Stimulated activated naive CD8-positive, alpha-beta T cell treated with anti-CD3 and anti-CD28 coated beads, Interleukin-15, amount 100 ng/mL, for 72 hours (primary cell): ENCODE measurements around the gene FBXL16.
A peak's percentile ranks its signal among the peaks of the same experiment; 100 is the strongest.
"Not testable (repeated sequence)": the region's sequence is repeated elsewhere in the genome, so short reads cannot be mapped to it uniquely, and the experiment has no call there.

Experiments used
- ATAC-seq: fragments of 150-1000 bp; cut with Tn5 transposase; 2 replicates; pipeline ENCODE4 v1.10.0; 2021; ENCODE audit warnings: mild to moderate bottlenecking, moderate library complexity
- DNase-seq, 2 donors: peaks; one replicate each; pipeline ENCODE4 v3.0.0; 2021 to 2022
- H3K27ac Mint-ChIP-seq, 2 donors: one replicate each; pipeline ENCODE4 v1.8.0; 2022; ENCODE audit warnings: mild to moderate bottlenecking in 2 of 2, mixed read lengths in 2 of 2, moderate library complexity in 2 of 2
- H3K27me3 Mint-ChIP-seq: one replicate; pipeline ENCODE4 v1.8.0; 2022; ENCODE audit warnings: mixed read lengths
- H3K4me1 Mint-ChIP-seq: one replicate; pipeline ENCODE4 v1.8.0; 2022; ENCODE audit warnings: mild to moderate bottlenecking, mixed read lengths
- H3K4me3 Mint-ChIP-seq, 2 donors: one replicate each; pipeline ENCODE4 v1.8.0; 2022; ENCODE audit warnings: mild to moderate bottlenecking in 2 of 2, mixed read lengths in 2 of 2, moderate library complexity in 1 of 2
- H3K9me3 Mint-ChIP-seq, 2 donors: one replicate each; pipeline ENCODE4 v1.8.0; 2022; ENCODE audit warnings: mixed read lengths in 2 of 2

FBXL16 gene

GRCh38 chr16:705431-706188 is at the start of gene FBXL16:
TSS of gene FBXL16 (minus strand) at chr16:705801. CDS start at chr16:697405, 8,396 bp downstream.
- peaks cover 20% of the 10 kb centered on the region for H3K4me1 Mint-ChIP-seq
- no peak within 1 kb of the TSS for H3K27ac Mint-ChIP-seq
- H3K27me3 Mint-ChIP-seq, result peaks cover 88% of the 10 kb centered on the region
- ATAC-seq (no peak), DNase-seq (no peak)
- peak within 1 kb of the TSS in 1 of 2 donors; percentile 10 for H3K4me3 Mint-ChIP-seq
- no peaks in the 10 kb centered on the region for H3K9me3 Mint-ChIP-seq

- H3K4me3 Mint-ChIP-seq, result no peak overlapping the region
- ATAC-seq, result no peak
- H3K27ac Mint-ChIP-seq, result no peak overlapping the region
- peaks cover 20% of the 10 kb centered on the region for H3K27me3 Mint-ChIP-seq
- H3K9me3 Mint-ChIP-seq, result no peaks in the 10 kb centered on the region
- DNase-seq, result no peak
- H3K4me1 Mint-ChIP-seq, result peaks cover 6% of the 10 kb centered on the region
These were observed 49.1 kb upstream of the FBXL16 start for GRCh38 chr16:754656-755055.

GRCh38 chr16:754121-754607 is 48.6 kb upstream of the FBXL16 start:
- not testable (repeated sequence) for H3K4me1 Mint-ChIP-seq, H3K27ac Mint-ChIP-seq, H3K4me3 Mint-ChIP-seq, H3K9me3 Mint-ChIP-seq, ATAC-seq, DNase-seq
- H3K27me3 Mint-ChIP-seq, result peaks cover 20% of the 10 kb centered on the region

GRCh38 chr16:752007-752312 is 46.4 kb upstream of the FBXL16 start:
- Mint-ChIP-seq H3K4me3 (no peak overlapping the region), H3K9me3 (no peaks in the 10 kb centered on the region), H3K4me1 (no peaks in the 10 kb centered on the region), H3K27ac (no peak overlapping the region), H3K27me3 (peaks cover 8% of the 10 kb centered on the region)
- DNase-seq (no peak), ATAC-seq (no peak)

- H3K27ac Mint-ChIP-seq, result no peak overlapping the region
- no peaks in the 10 kb centered on the region for H3K4me1 Mint-ChIP-seq
- no peak overlapping the region for H3K4me3 Mint-ChIP-seq
- DNase-seq (no peak), ATAC-seq (no peak)
- peaks cover 2% of the 10 kb centered on the region for H3K27me3 Mint-ChIP-seq
- no peaks in the 10 kb centered on the region for H3K9me3 Mint-ChIP-seq
These were observed 45.8 kb upstream of the FBXL16 start for GRCh38 chr16:751152-752006.

GRCh38 chr16:750485-750884 is 44.9 kb upstream of the FBXL16 start:
- DNase-seq, result no peak
- H3K27me3 Mint-ChIP-seq, result no peaks in the 10 kb centered on the region
- no peaks in the 10 kb centered on the region for H3K9me3 Mint-ChIP-seq
- ATAC-seq, result no peak
- no peaks in the 10 kb centered on the region for H3K4me1 Mint-ChIP-seq
- no peak overlapping the region for H3K27ac Mint-ChIP-seq
- H3K4me3 Mint-ChIP-seq, result no peak overlapping the region

- ATAC-seq, result no peak
- Mint-ChIP-seq H3K27ac (no peak overlapping the region), H3K27me3 (no peaks in the 10 kb centered on the region), H3K4me3 (no peak overlapping the region), H3K9me3 (no peaks in the 10 kb centered on the region), H3K4me1 (no peaks in the 10 kb centered on the region)
- DNase-seq, result no peak
These were observed 43.4 kb upstream of the FBXL16 start for GRCh38 chr16:749010-749409.

GRCh38 chr16:747978-748746 is 42.6 kb upstream of the FBXL16 start:
- no peak for DNase-seq
- no peak overlapping the region for H3K27ac Mint-ChIP-seq
- H3K27me3 Mint-ChIP-seq, result no peaks in the 10 kb centered on the region
- no peaks in the 10 kb centered on the region for H3K9me3 Mint-ChIP-seq
- no peak for ATAC-seq
- H3K4me3 Mint-ChIP-seq, result no peak overlapping the region
- no peaks in the 10 kb centered on the region for H3K4me1 Mint-ChIP-seq

- H3K9me3 Mint-ChIP-seq, result no peaks in the 10 kb centered on the region
- no peak overlapping the region for H3K4me3 Mint-ChIP-seq
- H3K4me1 Mint-ChIP-seq, result no peaks in the 10 kb centered on the region
- DNase-seq, result no peak
- ATAC-seq, result no peak
- H3K27me3 Mint-ChIP-seq, result no peaks in the 10 kb centered on the region
- no peak overlapping the region for H3K27ac Mint-ChIP-seq
These were observed 41.0 kb upstream of the FBXL16 start for GRCh38 chr16:746637-747036.

GRCh38 chr16:745739-746138 is 40.1 kb upstream of the FBXL16 start:
- Mint-ChIP-seq H3K27ac (no peak overlapping the region), H3K9me3 (no peaks in the 10 kb centered on the region), H3K4me1 (no peaks in the 10 kb centered on the region), H3K4me3 (no peak overlapping the region), H3K27me3 (no peaks in the 10 kb centered on the region)
- ATAC-seq, result no peak
- no peak for DNase-seq

GRCh38 chr16:743794-744500 is 38.3 kb upstream of the FBXL16 start:
- H3K9me3 Mint-ChIP-seq, result no peaks in the 10 kb centered on the region
- no peak overlapping the region for H3K27ac Mint-ChIP-seq
- DNase-seq, result no peak
- H3K4me1 Mint-ChIP-seq, result peaks cover 14% of the 10 kb centered on the region
- no peak overlapping the region for H3K4me3 Mint-ChIP-seq
- no peak for ATAC-seq
- H3K27me3 Mint-ChIP-seq, result no peaks in the 10 kb centered on the region

GRCh38 chr16:742894-743293 is 37.3 kb upstream of the FBXL16 start:
- H3K27me3 Mint-ChIP-seq, ATAC-seq, H3K4me3 Mint-ChIP-seq, H3K9me3 Mint-ChIP-seq, DNase-seq, H3K27ac Mint-ChIP-seq: not testable (repeated sequence)
- peaks cover 16% of the 10 kb centered on the region for H3K4me1 Mint-ChIP-seq

GRCh38 chr16:741986-742629 is 36.5 kb upstream of the FBXL16 start:
- no peak for DNase-seq
- Mint-ChIP-seq H3K27ac (no peak overlapping the region), H3K4me3 (peak overlapping the region; percentile 85 to 87), H3K4me1 (peaks cover 22% of the 10 kb centered on the region), H3K27me3 (no peaks in the 10 kb centered on the region), H3K9me3 (no peaks in the 10 kb centered on the region)
- ATAC-seq, result no peak

GRCh38 chr16:740764-741505 is 35.3 kb upstream of the FBXL16 start, which contains the start of gene CIAO3:
TSS of gene CIAO3 (minus strand) at chr16:740997. CDS start at chr16:740985, 12 bp downstream.
- ATAC-seq, result peak; percentile 85
- H3K4me3 Mint-ChIP-seq, result peak within 1 kb of the TSS; percentile 85 to 87
- peaks cover 33% of the 10 kb centered on the region for H3K4me1 Mint-ChIP-seq
- H3K27me3 Mint-ChIP-seq, result no peaks in the 10 kb centered on the region
- no peaks in the 10 kb centered on the region for H3K9me3 Mint-ChIP-seq
- peak; percentile 94 to 97 for DNase-seq
- H3K27ac Mint-ChIP-seq, result peak within 1 kb of the TSS; percentile 52 to 94
